ENCODE results near the gene POMT2.
"Not testable (repeated sequence)": the region's sequence is repeated elsewhere in the genome, so short reads cannot be mapped to it uniquely, and the experiment has no call there.

Gene POMT2

GRCh38 chr14:77342726-77343397, 22.2 kb upstream of the POMT2 start:
- Histone ChIP-seq H3K4me3 (ENCODE audit: low read depth in 1 of 2, low read length in 2 of 2) (no peak overlapping the region), H3K4me1 (ENCODE audit: insufficient read depth, low read length) (no peaks in the 10 kb centered on the region), H3K36me3 (ENCODE audit: insufficient read depth, low read length) (peaks cover 39% of the 10 kb centered on the region), H3K27ac (ENCODE audit: low read depth, low read length) (no peak overlapping the region), H3K27me3 (ENCODE audit: control insufficient read depth in 1 of 2, insufficient read depth in 2 of 2, low read length in 2 of 2) (no peaks in the 10 kb centered on the region), H3K9me3 (ENCODE audit: low read length) (no peaks in the 10 kb centered on the region), H3K9ac (ENCODE audit: low read length) (no peak overlapping the region)

- Histone ChIP-seq H3K9me3 (ENCODE audit: low read length) (no peaks in the 10 kb centered on the region), H3K4me1 (ENCODE audit: insufficient read depth, low read length) (no peaks in the 10 kb centered on the region), H3K27me3 (ENCODE audit: control insufficient read depth in 1 of 2, insufficient read depth in 2 of 2, low read length in 2 of 2) (no peaks in the 10 kb centered on the region), H3K36me3 (ENCODE audit: insufficient read depth, low read length) (peaks cover 39% of the 10 kb centered on the region), H3K4me3 (ENCODE audit: low read depth in 1 of 2, low read length in 2 of 2) (no peak overlapping the region), H3K27ac (ENCODE audit: low read depth, low read length) (no peak overlapping the region), H3K9ac (ENCODE audit: low read length) (no peak overlapping the region)
Measured at GRCh38 chr14:77340389-77340788, 19.7 kb upstream of the POMT2 start.

DNA sequence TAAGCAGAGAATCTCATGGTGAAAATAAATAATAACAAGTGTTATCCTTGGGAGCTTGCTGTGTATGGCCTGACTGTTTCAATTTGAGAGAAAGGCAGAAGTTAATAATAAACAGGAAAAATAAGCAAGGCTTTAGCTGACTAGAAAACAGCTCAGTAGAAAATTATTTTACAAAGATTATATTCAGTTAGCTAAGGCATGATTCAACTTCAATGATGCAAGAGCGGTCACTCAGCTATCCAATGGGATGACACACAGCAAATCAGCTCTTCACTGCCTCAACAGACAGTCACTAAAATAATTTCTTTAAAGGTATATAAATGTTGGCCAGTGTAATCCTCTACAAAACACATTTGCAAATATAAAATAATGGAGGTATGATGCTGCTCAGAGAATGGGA, 18.7 kb upstream of the POMT2 start:
- Histone ChIP-seq H3K9ac (ENCODE audit: low read length) (no peak overlapping the region), H3K4me1 (ENCODE audit: insufficient read depth, low read length) (no peaks in the 10 kb centered on the region), H3K9me3 (ENCODE audit: low read length) (no peaks in the 10 kb centered on the region), H3K4me3 (ENCODE audit: low read depth in 1 of 2, low read length in 2 of 2) (no peak overlapping the region), H3K27me3 (ENCODE audit: control insufficient read depth in 1 of 2, insufficient read depth in 2 of 2, low read length in 2 of 2) (no peaks in the 10 kb centered on the region), H3K36me3 (ENCODE audit: insufficient read depth, low read length) (peaks cover 39% of the 10 kb centered on the region), H3K27ac (ENCODE audit: low read depth, low read length) (no peak overlapping the region)

GRCh38 chr14:77338302-77338701, 17.6 kb upstream of the POMT2 start:
- peaks cover 34% of the 10 kb centered on the region for H3K36me3 ChIP-seq (ENCODE audit: insufficient read depth, low read length)
- H3K27me3 ChIP-seq (ENCODE audit: control insufficient read depth in 1 of 2, insufficient read depth in 2 of 2, low read length in 2 of 2): no peaks in the 10 kb centered on the region
- H3K27ac ChIP-seq (ENCODE audit: low read depth, low read length): no peak overlapping the region
- no peak overlapping the region for H3K4me3 ChIP-seq (ENCODE audit: low read depth in 1 of 2, low read length in 2 of 2)
- no peak overlapping the region for H3K9ac ChIP-seq (ENCODE audit: low read length)
- H3K4me1 ChIP-seq (ENCODE audit: insufficient read depth, low read length): no peaks in the 10 kb centered on the region
- no peaks in the 10 kb centered on the region for H3K9me3 ChIP-seq (ENCODE audit: low read length)

GRCh38 chr14:77337880-77338279, 17.2 kb upstream of the POMT2 start:
- Histone ChIP-seq H3K27me3 (ENCODE audit: control insufficient read depth in 1 of 2, insufficient read depth in 2 of 2, low read length in 2 of 2) (no peaks in the 10 kb centered on the region), H3K4me3 (ENCODE audit: low read depth in 1 of 2, low read length in 2 of 2) (no peak overlapping the region), H3K4me1 (ENCODE audit: insufficient read depth, low read length) (no peaks in the 10 kb centered on the region), H3K9ac (ENCODE audit: low read length) (no peak overlapping the region), H3K27ac (ENCODE audit: low read depth, low read length) (no peak overlapping the region), H3K36me3 (ENCODE audit: insufficient read depth, low read length) (peaks cover 30% of the 10 kb centered on the region), H3K9me3 (ENCODE audit: low read length) (no peaks in the 10 kb centered on the region)

GRCh38 chr14:77337255-77337654, 16.6 kb upstream of the POMT2 start:
- not testable (repeated sequence) for H3K9ac ChIP-seq (ENCODE audit: low read length); H3K27me3 ChIP-seq (ENCODE audit: control insufficient read depth in 1 of 2, insufficient read depth in 2 of 2, low read length in 2 of 2); H3K9me3 ChIP-seq (ENCODE audit: low read length); H3K4me1 ChIP-seq (ENCODE audit: insufficient read depth, low read length); H3K4me3 ChIP-seq (ENCODE audit: low read depth in 1 of 2, low read length in 2 of 2); H3K27ac ChIP-seq (ENCODE audit: low read depth, low read length)
- peaks cover 25% of the 10 kb centered on the region for H3K36me3 ChIP-seq (ENCODE audit: insufficient read depth, low read length)

DNA sequence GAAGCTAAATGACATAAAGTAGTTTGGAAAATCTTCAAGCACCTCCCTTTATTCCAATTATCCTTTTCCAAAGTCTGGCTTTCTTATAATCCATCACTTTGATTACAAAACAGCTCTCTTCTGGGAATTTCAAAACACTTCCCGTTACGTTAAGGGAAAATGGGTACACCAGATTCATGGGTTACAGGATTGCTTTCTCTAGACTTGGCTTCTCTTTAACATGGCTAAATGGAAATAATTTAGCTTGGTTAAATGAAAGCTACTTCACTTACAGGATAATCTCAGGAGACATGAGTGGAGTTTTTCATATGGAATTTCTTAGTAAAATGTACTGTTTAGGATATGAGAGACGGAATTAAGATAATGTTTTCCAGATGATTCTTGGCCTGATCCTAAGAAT, 14.9 kb upstream of the POMT2 start:
- H3K4me1 ChIP-seq (ENCODE audit: insufficient read depth, low read length): no peaks in the 10 kb centered on the region
- no peak overlapping the region for H3K27ac ChIP-seq (ENCODE audit: low read depth, low read length)
- H3K9me3 ChIP-seq (ENCODE audit: low read length): no peaks in the 10 kb centered on the region
- H3K27me3 ChIP-seq (ENCODE audit: control insufficient read depth in 1 of 2, insufficient read depth in 2 of 2, low read length in 2 of 2): no peaks in the 10 kb centered on the region
- H3K9ac ChIP-seq (ENCODE audit: low read length): no peak overlapping the region
- no peak overlapping the region for H3K4me3 ChIP-seq (ENCODE audit: low read depth in 1 of 2, low read length in 2 of 2)
- peaks cover 14% of the 10 kb centered on the region for H3K36me3 ChIP-seq (ENCODE audit: insufficient read depth, low read length)

GRCh38 chr14:77329872-77330271, 9.2 kb upstream of the POMT2 start:
- H3K9ac ChIP-seq (ENCODE audit: low read length): no peak overlapping the region
- H3K4me3 ChIP-seq (ENCODE audit: low read depth in 1 of 2, low read length in 2 of 2): no peak overlapping the region
- H3K27me3 ChIP-seq (ENCODE audit: control insufficient read depth in 1 of 2, insufficient read depth in 2 of 2, low read length in 2 of 2): no peaks in the 10 kb centered on the region
- H3K9me3 ChIP-seq (ENCODE audit: low read length): no peaks in the 10 kb centered on the region
- H3K4me1 ChIP-seq (ENCODE audit: insufficient read depth, low read length): no peaks in the 10 kb centered on the region
- no peak overlapping the region for H3K27ac ChIP-seq (ENCODE audit: low read depth, low read length)
- H3K36me3 ChIP-seq (ENCODE audit: insufficient read depth, low read length): no peaks in the 10 kb centered on the region

- Histone ChIP-seq H3K9me3 (ENCODE audit: low read length) (no peaks in the 10 kb centered on the region), H3K36me3 (ENCODE audit: insufficient read depth, low read length) (no peaks in the 10 kb centered on the region), H3K9ac (ENCODE audit: low read length) (no peak overlapping the region), H3K4me1 (ENCODE audit: insufficient read depth, low read length) (peaks cover 5% of the 10 kb centered on the region), H3K27ac (ENCODE audit: low read depth, low read length) (no peak overlapping the region), H3K4me3 (ENCODE audit: low read depth in 1 of 2, low read length in 2 of 2) (no peak overlapping the region), H3K27me3 (ENCODE audit: control insufficient read depth in 1 of 2, insufficient read depth in 2 of 2, low read length in 2 of 2) (no peaks in the 10 kb centered on the region)
Measured at GRCh38 chr14:77327111-77327510, 6.4 kb upstream of the POMT2 start.

DNA sequence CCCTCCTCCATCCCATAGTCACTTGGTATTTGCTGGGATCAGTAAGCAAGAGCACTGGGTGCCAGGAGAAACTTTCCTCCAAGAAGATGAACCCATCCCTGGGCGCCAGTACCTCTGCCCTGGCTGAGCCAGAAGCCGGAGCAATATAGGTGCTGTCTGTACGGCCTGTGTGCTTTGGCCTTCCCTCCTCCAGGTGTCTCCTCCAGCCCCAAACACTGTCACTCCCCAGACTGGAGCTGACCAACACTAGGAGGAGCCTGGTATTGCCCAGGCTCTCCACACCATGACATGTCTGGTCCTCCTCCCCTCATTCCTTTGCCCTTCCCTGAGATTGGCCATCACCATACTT, 5.0 kb upstream of the POMT2 start:
- H3K9ac ChIP-seq (ENCODE audit: low read length): no peak overlapping the region
- H3K36me3 ChIP-seq (ENCODE audit: insufficient read depth, low read length): no peaks in the 10 kb centered on the region
- no peak overlapping the region for H3K27ac ChIP-seq (ENCODE audit: low read depth, low read length)
- no peaks in the 10 kb centered on the region for H3K9me3 ChIP-seq (ENCODE audit: low read length)
- H3K27me3 ChIP-seq (ENCODE audit: control insufficient read depth in 1 of 2, insufficient read depth in 2 of 2, low read length in 2 of 2): no peaks in the 10 kb centered on the region
- H3K4me3 ChIP-seq (ENCODE audit: low read depth in 1 of 2, low read length in 2 of 2): no peak overlapping the region
- peaks cover 7% of the 10 kb centered on the region for H3K4me1 ChIP-seq (ENCODE audit: insufficient read depth, low read length)

DNA sequence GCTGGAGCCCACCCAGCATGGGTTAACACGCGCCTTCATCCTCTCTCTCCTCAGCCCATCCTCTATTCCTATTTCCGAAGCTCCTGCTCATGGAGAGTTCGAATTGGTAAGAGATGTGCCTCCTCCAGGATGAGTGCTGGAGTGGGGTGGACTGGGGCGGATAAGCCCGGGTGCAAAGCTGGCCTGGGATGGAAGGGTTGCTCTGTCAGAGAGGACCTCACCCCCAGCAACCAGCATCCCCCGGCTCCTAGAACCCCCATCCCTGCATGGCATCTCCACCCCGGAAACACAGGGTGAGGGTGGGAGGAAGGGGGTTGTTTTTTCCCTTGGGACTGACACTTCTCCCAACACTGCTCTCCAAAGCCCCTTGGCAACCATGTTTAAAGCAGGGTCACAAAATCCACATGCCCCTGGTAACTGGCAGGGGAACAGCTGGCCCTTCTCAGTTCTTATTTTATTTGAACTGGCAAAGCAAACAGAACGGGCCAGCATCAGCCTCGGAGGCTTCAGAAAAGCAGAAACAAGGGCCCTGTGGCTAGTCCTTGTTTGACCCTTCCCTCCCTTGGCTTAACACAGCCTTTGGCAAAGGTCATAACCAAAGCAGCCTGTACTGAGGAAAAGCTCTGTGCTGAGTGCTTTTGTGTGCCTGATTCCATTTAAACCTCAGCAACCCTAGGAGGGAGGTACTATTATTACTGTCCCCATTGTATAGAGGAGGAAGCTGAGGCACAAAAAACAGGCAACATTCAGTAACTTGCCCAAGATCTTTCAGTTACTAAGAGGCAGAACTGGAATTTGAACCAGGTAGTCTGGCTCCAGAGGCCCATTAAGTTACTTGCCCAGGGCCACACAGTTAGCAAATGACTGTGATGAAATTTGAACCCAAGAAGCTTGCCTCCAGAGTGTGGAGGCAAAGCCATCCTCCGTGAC, 4.4 kb upstream of the POMT2 start:
- Histone ChIP-seq H3K4me1 (ENCODE audit: insufficient read depth, low read length) (peaks cover 8% of the 10 kb centered on the region), H3K27me3 (ENCODE audit: control insufficient read depth in 1 of 2, insufficient read depth in 2 of 2, low read length in 2 of 2) (no peaks in the 10 kb centered on the region), H3K4me3 (ENCODE audit: low read depth in 1 of 2, low read length in 2 of 2) (no peak overlapping the region), H3K36me3 (ENCODE audit: insufficient read depth, low read length) (no peaks in the 10 kb centered on the region), H3K9me3 (ENCODE audit: low read length) (no peaks in the 10 kb centered on the region), H3K9ac (ENCODE audit: low read length) (no peak overlapping the region), H3K27ac (ENCODE audit: low read depth, low read length) (no peak overlapping the region)

DNA sequence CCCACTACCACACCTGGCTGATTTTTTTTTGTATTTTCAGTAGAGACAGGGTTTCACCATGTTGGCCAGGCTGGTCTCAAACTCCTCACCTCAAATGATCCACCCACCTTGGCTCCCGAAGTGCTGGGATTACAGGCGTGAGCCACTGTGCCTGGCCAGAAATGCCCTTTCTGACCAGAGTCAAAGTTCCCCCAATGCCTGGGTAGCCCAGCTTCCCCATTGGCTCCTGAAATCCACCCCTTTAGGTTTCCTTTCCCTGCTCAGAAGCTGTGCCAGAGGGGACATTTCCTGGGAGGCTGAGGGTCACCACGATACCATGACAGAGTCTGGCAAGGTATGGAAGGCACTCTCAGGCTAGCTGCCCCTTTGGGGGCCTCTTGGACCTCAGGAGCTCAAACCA, 3.6 kb upstream of the POMT2 start:
- Histone ChIP-seq H3K4me1 (ENCODE audit: insufficient read depth, low read length) (peaks cover 16% of the 10 kb centered on the region), H3K9me3 (ENCODE audit: low read length) (no peaks in the 10 kb centered on the region)

More for the DNA sequence above, 3.6 kb upstream of the POMT2 start:
- Histone ChIP-seq H3K4me3 (ENCODE audit: low read depth in 1 of 2, low read length in 2 of 2) (no peak overlapping the region), H3K9ac (ENCODE audit: low read length) (no peak overlapping the region), H3K27me3 (ENCODE audit: control insufficient read depth in 1 of 2, insufficient read depth in 2 of 2, low read length in 2 of 2) (no peaks in the 10 kb centered on the region), H3K36me3 (ENCODE audit: insufficient read depth, low read length) (no peaks in the 10 kb centered on the region), H3K27ac (ENCODE audit: low read depth, low read length) (no peak overlapping the region)

Data from muscle layer of colon (tissue), 2 donors.